Measurements from ENCODE around the gene ACIN1. TPM values are rescaled to one million over a fixed set of nuclear protein-coding genes. Genes with fewer than 3 reads are reported as not detected.

The ACIN1 gene
- total and polyA plus RNA-seq, 2 of the 8 experiments (the other 6 are each of a cell fraction or from before 2014, with no cell fraction given), result 132 to 233 TPM

GRCh38 chr14:23044840-23045239, 50.1 kb downstream of the ACIN1 start:
- H4K91ac ChIP-seq (replicated peaks; ENCODE audit: insufficient read length, low read length), result no peak overlapping the region
- no peak overlapping the region for H2BK5ac ChIP-seq (ENCODE audit: low read depth, low read length)
- ChIA-PET CTCF (ENCODE audit: partially characterized antibody) (interaction anchor here (0.6 to 29.2 kb wide), 6 partner anchors 13 to 486 kb away, joined by 3 to 785 read pairs (median 3); partner anchors contain the start of genes AJUBA and RBM23), POLR2A (ENCODE audit: partially characterized antibody) (interaction anchor here (0.6 to 2.3 kb wide), 7 partner anchors 10 to 115 kb away, joined by 3 to 5 read pairs (median 4); partner anchors contain the start of genes PRMT5 and PSMB5)
- H4K20me1 ChIP-seq (replicated peaks in 1 of 2; ENCODE audit: control insufficient read depth in 1 of 2, insufficient read depth in 2 of 2, low read length in 2 of 2), result no peaks in the 10 kb centered on the region
- H3K79me2 ChIP-seq (ENCODE audit: control insufficient read depth in 1 of 2, insufficient read depth in 2 of 2, low read length in 2 of 2), result no peaks in the 10 kb centered on the region
- peaks cover 0 to 7% (median 0%) of the 10 kb centered on the region in 4 experiments; a peak in 1 of 7 replicates for H3K4me1 ChIP-seq (replicated peaks in 1 of 4; ENCODE audit: control insufficient read depth in 3 of 4, insufficient read depth in 4 of 4, low read length in 3 of 4)
- no peak overlapping the region for H3K18ac ChIP-seq (ENCODE audit: extremely low read depth, low read length)
- no peaks in the 10 kb centered on the region for H3K23me2 ChIP-seq (ENCODE audit: low read depth, low read length)
- H2BK12ac ChIP-seq (ENCODE audit: low read depth, low read length), result no peak overlapping the region
- H3K14ac ChIP-seq (ENCODE audit: insufficient read length), result no peak overlapping the region
- no peak overlapping the region for H3K27ac ChIP-seq (ENCODE audit: low read depth, low read length)
- no peak overlapping the region for H2BK120ac ChIP-seq (replicated peaks; ENCODE audit: low read depth, low read length)
- H2AFZ ChIP-seq (ENCODE audit: low read length), result no peak overlapping the region
- H3K36me3 ChIP-seq (ENCODE audit: control insufficient read depth in 2 of 4, insufficient read depth in 4 of 4, low read length in 3 of 4), result peaks cover 0 to 10% (median 2%) of the 10 kb centered on the region in 4 experiments; a peak in 5 of 8 replicates
- TF ChIP-seq RBBP5 (IDR thresholded peaks at IDR 0.05; ENCODE audit: borderline replicate concordance, low read depth, low read length) (no peak), SP2 (IDR thresholded peaks at IDR 0.05; ENCODE audit: low read length) (no peak), KDM1A (IDR thresholded peaks at IDR 0.05; ENCODE audit: borderline replicate concordance, low read length) (no peak), NANOG (IDR thresholded peaks at IDR 0.05; ENCODE audit: insufficient read depth, low read depth, low read length, poor library complexity, severe bottlenecking) (no peak), TAF1 (IDR thresholded peaks at IDR 0.05; ENCODE audit: low read depth, low read length) (no peak), JUN (IDR thresholded peaks at IDR 0.05; ENCODE audit: low read depth, low read length) (no peak), HDAC6 (IDR thresholded peaks at IDR 0.05; ENCODE audit: low read depth, low read length) (no peak), CHD1 (IDR thresholded peaks at IDR 0.05; ENCODE audit: low read depth, low read length) (no peak), RXRA (IDR thresholded peaks at IDR 0.05; ENCODE audit: insufficient read depth, low read depth, low read length) (no peak)
- FAIRE-seq (no peak), DNase-seq (ENCODE audit: low read depth in 1 of 2, low spot score in 2 of 2) (no peak)
- no peaks in the 10 kb centered on the region; the same call in 1 of the 2 replicates for H3K79me1 ChIP-seq (ENCODE audit: low read depth, low read length)
- H3K9me3 ChIP-seq (ENCODE audit: insufficient read depth in 2 of 2, low read depth in 1 of 2, low read length in 1 of 2), result no peaks in the 10 kb centered on the region
- no peaks in the 10 kb centered on the region for H3K27me3 ChIP-seq (replicated peaks in 1 of 4; ENCODE audit: control insufficient read depth in 3 of 4, extremely low read depth in 1 of 4, insufficient read depth in 3 of 4, low read length in 3 of 4)
- no peak overlapping the region for H2BK20ac ChIP-seq (ENCODE audit: low read length)
- H2BK15ac ChIP-seq (ENCODE audit: low read length), result no peak overlapping the region
- H3K56ac ChIP-seq (replicated peaks; ENCODE audit: insufficient read length, low read depth, low read length), result no peak overlapping the region
- H3K4me3 ChIP-seq (ENCODE audit: extremely low read depth in 1 of 4, insufficient read depth in 2 of 4, low read depth in 3 of 4, low read length in 4 of 4), result no peak overlapping the region
- 88% methylated on average over 8 of the region's 8 CpGs; no CpG with 5 or more reads in 1 of the 2 experiments for WGBS, 2 experiments (ENCODE audit: extremely low coverage in 1 of 2, insufficient coverage in 1 of 2, insufficient read length in 1 of 2, insufficient replicate concordance in 2 of 2, low coverage in 1 of 2, low lambda C conversion rate in 2 of 2, missing lambda C conversion rate in 1 of 2)
- no peak overlapping the region for H3K4me2 ChIP-seq (ENCODE audit: insufficient read depth in 1 of 2, low read depth in 2 of 2, low read length in 2 of 2)
- H3K9ac ChIP-seq (replicated peaks in 1 of 4; ENCODE audit: extremely low read depth in 1 of 4, low read depth in 3 of 4, low read length in 3 of 4), result no peak overlapping the region
- H4K8ac ChIP-seq (ENCODE audit: extremely low read depth, insufficient read depth, low read length), result no peak overlapping the region
- H2AK5ac ChIP-seq (ENCODE audit: low read depth, low read length), result no peak overlapping the region; the same call in 1 of the 2 replicates
- no peak overlapping the region for H3K4ac ChIP-seq (replicated peaks; ENCODE audit: insufficient read length, low read depth, low read length)
- no peak overlapping the region for H4K5ac ChIP-seq (ENCODE audit: insufficient read length, low read depth, low read length)
- no peak overlapping the region for H3K23ac ChIP-seq (ENCODE audit: insufficient read length)
